ENCODE results near the gene ATP10B.

GRCh38 chr5:160701403-160701802 lies 150.6 kb downstream of the ATP10B start:
- TF ChIP-seq CTCF (IDR thresholded peaks at IDR 0.05) (no peak), POLR2A (IDR thresholded peaks at IDR 0.05) (no peak)

All from Peyer's patch (tissue), 4 donors.